Chondrocyte (in vitro differentiated cells): ENCODE results near the gene ARAP1. TPM values are rescaled to one million over a fixed set of nuclear protein-coding genes. Genes with fewer than 3 reads are reported as not detected.

Experiments used
- DNase-seq: peaks from one replicate; pipeline ENCODE4 v3.0.0; 2021; ENCODE audit warnings: mixed read lengths, low spot score
- H3K27ac Mint-ChIP-seq: one replicate; pipeline ENCODE4 v1.8.0; 2021; ENCODE audit warnings: mild to moderate bottlenecking, moderate library complexity, mixed read lengths; ENCODE audit not compliant: unreplicated experiment
- H3K27me3 Mint-ChIP-seq: 2 replicates; pipeline ENCODE4 v1.8.0; 2021; ENCODE audit warnings: low read depth, mixed read lengths
- H3K36me3 Mint-ChIP-seq: 2 replicates; pipeline ENCODE4 v1.8.0; 2021; ENCODE audit warnings: low read depth, mixed read lengths
- H3K4me1 Mint-ChIP-seq: 2 replicates; pipeline ENCODE4 v1.8.0; 2021; ENCODE audit warnings: low read depth, mild to moderate bottlenecking, mixed read lengths
- H3K4me3 Mint-ChIP-seq: one replicate; pipeline ENCODE4 v1.8.0; 2021; ENCODE audit warnings: mild to moderate bottlenecking, moderate library complexity, mixed read lengths; ENCODE audit not compliant: unreplicated experiment
- H3K9me3 Mint-ChIP-seq: 2 replicates; pipeline ENCODE4 v1.8.0; 2021; ENCODE audit warnings: low read depth, mixed read lengths
- CTCF ChIP-seq: fragments of 200-600 bp; sonication (generic); IDR thresholded peaks from 2 replicates; pipeline ENCODE4 v1.5.0; 2021; ENCODE audit warnings: antibody characterized with exemption, mild to moderate bottlenecking, moderate library complexity
- total RNA-seq: library from RNA; stranded (reverse); gene quantifications from 3 replicates; pipeline ENCODE4 v1.2.1, GENCODE V29; 2021

Gene ARAP1
- total RNA-seq, 1 donor from 2014 or later, result 45.3 TPM

DNA sequence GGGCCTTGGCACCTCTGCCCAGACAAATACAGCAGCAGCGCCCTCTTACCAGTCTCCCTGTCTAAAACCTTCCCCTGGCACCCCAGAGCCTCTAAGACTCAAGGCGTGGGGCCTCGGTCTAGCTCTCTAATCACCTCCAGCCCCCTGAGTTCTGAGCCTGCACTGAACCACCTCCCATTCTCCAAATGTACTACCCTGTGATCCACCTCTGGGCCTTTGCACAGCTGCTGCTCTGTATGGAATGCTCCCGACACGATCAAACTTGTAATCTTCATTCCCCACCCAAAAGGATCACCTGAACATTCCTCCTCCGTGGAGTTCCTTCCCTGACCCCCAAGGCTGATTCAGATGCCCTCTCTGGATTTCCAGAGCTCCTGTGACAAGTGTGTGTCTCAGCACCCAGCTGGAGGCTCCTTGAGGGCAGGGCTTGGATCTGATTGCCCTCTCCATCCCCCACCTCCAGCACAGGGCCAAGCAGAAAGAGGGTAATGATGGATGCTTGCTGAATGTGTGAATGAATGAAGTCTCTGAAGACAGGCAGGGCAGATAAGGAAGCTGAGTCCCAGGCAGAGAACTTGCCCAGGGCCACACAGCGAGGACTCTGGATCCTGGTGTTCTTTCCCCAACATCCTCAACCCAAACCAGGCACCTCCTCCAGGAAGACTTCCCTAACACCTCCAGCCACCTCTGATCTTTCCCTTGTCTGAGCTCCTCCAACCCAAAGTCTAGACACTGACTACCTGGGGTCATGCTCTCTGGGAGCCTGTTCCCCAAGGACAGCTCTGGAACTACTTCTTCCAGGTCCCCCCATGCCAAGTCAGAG lies 23.3 kb upstream of the ARAP1 start:
- no peak for DNase-seq
- Mint-ChIP-seq H3K27me3 (no peaks in the 10 kb centered on the region), H3K27ac (peak overlapping the region; percentile 70), H3K4me3 (no peak overlapping the region), H3K9me3 (no peaks in the 10 kb centered on the region), H3K4me1 (peaks cover 90% of the 10 kb centered on the region), H3K36me3 (peaks cover 1% of the 10 kb centered on the region)
- TF ChIP-seq CTCF, result no peak

- peak; percentile 76 for DNase-seq
- no peak for TF ChIP-seq CTCF
- peaks cover under 1% of the 10 kb centered on the region for H3K36me3 Mint-ChIP-seq
- H3K27me3 Mint-ChIP-seq, result no peaks in the 10 kb centered on the region
- H3K4me1 Mint-ChIP-seq, result peaks cover 86% of the 10 kb centered on the region
- H3K9me3 Mint-ChIP-seq, result no peaks in the 10 kb centered on the region
- peak overlapping the region; percentile 96 for H3K27ac Mint-ChIP-seq
- no peak overlapping the region for H3K4me3 Mint-ChIP-seq
These were observed 22.3 kb upstream of the ARAP1 start for GRCh38 chr11:72774499-72774898.

GRCh38 chr11:72773696-72774095 lies 21.5 kb upstream of the ARAP1 start:
- TF ChIP-seq CTCF, result no peak
- Mint-ChIP-seq H3K9me3 (no peaks in the 10 kb centered on the region), H3K36me3 (no peaks in the 10 kb centered on the region), H3K4me1 (peaks cover 78% of the 10 kb centered on the region), H3K27ac (peak overlapping the region; percentile 96), H3K4me3 (no peak overlapping the region), H3K27me3 (no peaks in the 10 kb centered on the region)
- no peak for DNase-seq

DNA sequence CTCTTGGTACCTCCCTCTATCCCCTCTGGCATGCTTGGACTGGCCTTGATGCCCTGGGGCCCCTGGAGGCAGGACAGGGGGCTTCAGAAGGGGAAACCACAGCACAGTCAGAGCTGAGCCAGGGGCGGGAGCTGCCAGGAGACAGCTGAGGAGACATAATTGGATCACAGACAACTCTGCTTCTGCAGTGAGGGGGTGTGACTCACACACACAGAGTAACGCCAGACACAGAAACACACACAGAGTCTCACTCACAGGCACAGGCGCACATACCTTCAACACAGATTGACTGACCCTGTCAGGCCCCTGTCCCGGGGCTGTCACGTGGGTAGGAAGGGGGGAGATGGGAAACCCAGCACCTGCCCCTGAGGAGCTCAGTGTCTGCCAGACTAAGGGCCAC lies 21.1 kb upstream of the ARAP1 start:
- TF ChIP-seq CTCF, result no peak
- Mint-ChIP-seq H3K36me3 (no peaks in the 10 kb centered on the region), H3K4me1 (peaks cover 76% of the 10 kb centered on the region), H3K4me3 (no peak overlapping the region), H3K9me3 (no peaks in the 10 kb centered on the region), H3K27me3 (no peaks in the 10 kb centered on the region), H3K27ac (peak overlapping the region; percentile 96)
- peak; percentile 78 for DNase-seq

GRCh38 chr11:72772059-72772458 lies 19.9 kb upstream of the ARAP1 start:
- DNase-seq, result no peak
- Mint-ChIP-seq H3K36me3 (no peaks in the 10 kb centered on the region), H3K9me3 (no peaks in the 10 kb centered on the region), H3K4me1 (peaks cover 73% of the 10 kb centered on the region), H3K27ac (peak overlapping the region; percentile 96), H3K27me3 (no peaks in the 10 kb centered on the region), H3K4me3 (no peak overlapping the region)
- no peak for TF ChIP-seq CTCF
